ENCODE results near the gene SLC5A11. TPM values are rescaled to one million over a fixed set of nuclear protein-coding genes. Genes with fewer than 3 reads are reported as not detected.

SLC5A11 gene
- total and polyA plus RNA-seq, 7 experiments from 2014 or later: 0.46 to 0.80 (median 0.66) TPM; not detected in 3

DNA sequence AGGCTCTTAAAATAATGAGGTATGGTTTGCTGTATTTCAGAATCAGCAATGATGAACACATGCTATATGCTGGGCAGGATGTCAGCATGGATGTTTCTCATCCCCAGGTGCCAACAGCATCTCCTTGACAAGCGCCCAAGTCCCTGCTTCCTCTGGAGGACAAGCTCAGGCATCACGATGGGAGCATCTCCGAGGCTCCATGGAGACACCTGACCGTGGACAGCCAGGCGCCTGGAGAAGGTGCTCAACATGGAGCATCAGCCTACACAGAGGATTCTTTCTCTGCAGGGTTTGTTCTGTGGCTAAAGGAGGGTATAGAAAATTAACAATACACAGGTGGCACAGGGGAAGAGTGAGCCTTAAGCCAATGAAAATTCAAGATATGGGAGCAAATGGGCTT lies 72.1 kb downstream of the SLC5A11 start:
- no peak for ATAC-seq
- no peak overlapping the region for H3K4me3 Mint-ChIP-seq
- ChIA-PET POLR2A (no interaction called here), CTCF (no interaction called here)
- H3K36me3 ChIP-seq (ENCODE audit: control insufficient read depth in 2 of 3, insufficient read depth in 3 of 3, low read length in 3 of 3): peaks cover 0 to 38% (median 0%) of the 10 kb centered on the region in 3 experiments
- H3K4me3 ChIP-seq (ENCODE audit: low read length): no peak overlapping the region
- H3K4me1 Mint-ChIP-seq: peaks cover 0 to 11% (median 0%) of the 10 kb centered on the region in 7 donors
- H3K27me3 ChIP-seq (ENCODE audit: control insufficient read depth in 2 of 2, insufficient read depth in 2 of 2, low read length in 2 of 2): no peaks in the 10 kb centered on the region
- H3K9me3 Mint-ChIP-seq: peaks cover 0 to 4% (median 0%) of the 10 kb centered on the region in 11 donors
- no peaks in the 10 kb centered on the region for H3K27me3 Mint-ChIP-seq
- H3K9me3 ChIP-seq (ENCODE audit: control insufficient read depth in 2 of 3, low read length in 3 of 3): no peaks in the 10 kb centered on the region
- H3K36me3 Mint-ChIP-seq: peaks cover 13 to 48% (median 18%) of the 10 kb centered on the region in 5 donors
- no peak for DNase-seq
- intact Hi-C loops (cut with micrococcal nuclease): loop anchor here in 1 of 2 donors (10.0 kb wide), 1 partner anchor 403 kb away; no protein-coding TSS in a partner anchor
- H3K27ac Mint-ChIP-seq: peak overlapping the region in 1 of 9 donors; percentile 3
- no peaks in the 10 kb centered on the region for H3K4me1 ChIP-seq (ENCODE audit: control insufficient read depth in 2 of 2, insufficient read depth in 2 of 2, low read length in 2 of 2)
- no peak overlapping the region for H3K27ac ChIP-seq (ENCODE audit: low read depth, low read length)

DNA sequence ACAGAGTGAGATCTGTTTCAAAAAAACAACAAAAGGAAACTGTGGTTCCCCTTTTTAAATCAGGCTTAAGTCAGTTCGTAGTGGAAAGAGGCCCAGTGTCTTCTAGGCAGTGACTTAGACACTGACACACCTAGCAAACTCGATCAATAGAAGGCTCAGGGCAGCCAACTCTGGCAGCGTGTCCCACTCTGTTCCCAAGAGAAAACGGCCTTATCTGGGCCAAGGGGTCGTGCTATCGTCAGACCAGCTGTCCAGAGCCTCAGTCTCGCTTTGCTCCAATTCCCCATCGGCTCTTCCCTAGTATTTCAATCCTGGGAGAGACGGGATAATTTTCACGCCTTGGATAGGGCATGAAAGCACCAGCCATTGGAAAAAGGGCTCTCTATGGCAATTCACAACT lies 72.9 kb downstream of the SLC5A11 start:
- ATAC-seq (no peak), DNase-seq (no peak)
- peaks cover 0 to 11% (median 0%) of the 10 kb centered on the region in 7 donors for H3K4me1 Mint-ChIP-seq
- intact Hi-C loops (cut with micrococcal nuclease): loop anchor here in 1 of 2 donors (10.0 kb wide), 1 partner anchor 404 kb away; no protein-coding TSS in a partner anchor
- Histone ChIP-seq H3K36me3 (ENCODE audit: control insufficient read depth in 2 of 3, insufficient read depth in 3 of 3, low read length in 3 of 3) (peaks cover 0 to 41% (median 0%) of the 10 kb centered on the region in 3 experiments), H3K27ac (ENCODE audit: low read depth, low read length) (no peak overlapping the region), H3K9me3 (ENCODE audit: control insufficient read depth in 2 of 3, low read length in 3 of 3) (no peaks in the 10 kb centered on the region), H3K4me1 (ENCODE audit: control insufficient read depth in 2 of 2, insufficient read depth in 2 of 2, low read length in 2 of 2) (no peaks in the 10 kb centered on the region), H3K4me3 (ENCODE audit: low read length) (no peak overlapping the region), H3K27me3 (ENCODE audit: control insufficient read depth in 2 of 2, insufficient read depth in 2 of 2, low read length in 2 of 2) (no peaks in the 10 kb centered on the region)
- H3K9me3 Mint-ChIP-seq: peaks cover 0 to 4% (median 0%) of the 10 kb centered on the region in 11 donors
- ChIA-PET CTCF (no interaction called here), POLR2A (no interaction called here)
- peaks cover 13 to 51% (median 19%) of the 10 kb centered on the region in 5 donors for H3K36me3 Mint-ChIP-seq
- H3K27me3 Mint-ChIP-seq: no peaks in the 10 kb centered on the region
- H3K4me3 Mint-ChIP-seq: no peak overlapping the region
- no peak overlapping the region for H3K27ac Mint-ChIP-seq

DNA sequence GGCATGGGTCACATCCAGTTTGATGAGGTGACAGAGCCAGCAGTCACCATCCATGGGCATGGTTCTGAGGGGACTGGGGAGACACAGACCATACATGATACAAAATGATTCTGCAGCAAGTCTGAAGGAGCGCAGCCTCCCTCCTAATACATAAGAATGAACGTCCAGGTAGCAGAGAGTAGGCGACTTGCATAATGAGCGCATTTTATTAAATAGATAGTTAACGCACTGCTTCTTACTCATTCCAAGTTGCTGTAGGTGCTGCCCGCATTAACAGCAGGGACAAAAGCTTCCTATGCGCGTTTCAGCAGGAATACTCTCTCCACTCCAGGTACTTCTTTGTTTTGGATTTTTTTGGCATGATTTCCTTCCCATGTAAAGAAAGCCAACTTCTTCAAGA lies 73.8 kb downstream of the SLC5A11 start:
- Mint-ChIP-seq H3K36me3 (peaks cover 13 to 51% (median 19%) of the 10 kb centered on the region in 5 donors), H3K4me3 (no peak overlapping the region), H3K4me1 (peaks cover 0 to 11% (median 0%) of the 10 kb centered on the region in 7 donors), H3K9me3 (peaks cover 0 to 4% (median 0%) of the 10 kb centered on the region in 11 donors), H3K27ac (no peak overlapping the region), H3K27me3 (no peaks in the 10 kb centered on the region)
- Histone ChIP-seq H3K9me3 (ENCODE audit: control insufficient read depth in 2 of 3, low read length in 3 of 3) (no peaks in the 10 kb centered on the region), H3K4me3 (ENCODE audit: low read length) (no peak overlapping the region), H3K36me3 (ENCODE audit: control insufficient read depth in 2 of 3, insufficient read depth in 3 of 3, low read length in 3 of 3) (peaks cover 0 to 41% (median 4%) of the 10 kb centered on the region in 3 experiments), H3K27ac (ENCODE audit: low read depth, low read length) (no peak overlapping the region), H3K27me3 (ENCODE audit: control insufficient read depth in 2 of 2, insufficient read depth in 2 of 2, low read length in 2 of 2) (no peaks in the 10 kb centered on the region), H3K4me1 (ENCODE audit: control insufficient read depth in 2 of 2, insufficient read depth in 2 of 2, low read length in 2 of 2) (no peaks in the 10 kb centered on the region)
- ATAC-seq: no peak
- CTCF ChIA-PET: no interaction called here
- POLR2A ChIA-PET: no interaction called here
- intact Hi-C loops (cut with micrococcal nuclease): loop anchor here in 1 of 2 donors (10.0 kb wide), 1 partner anchor 405 kb away; no protein-coding TSS in a partner anchor
- DNase-seq: no peak

DNA sequence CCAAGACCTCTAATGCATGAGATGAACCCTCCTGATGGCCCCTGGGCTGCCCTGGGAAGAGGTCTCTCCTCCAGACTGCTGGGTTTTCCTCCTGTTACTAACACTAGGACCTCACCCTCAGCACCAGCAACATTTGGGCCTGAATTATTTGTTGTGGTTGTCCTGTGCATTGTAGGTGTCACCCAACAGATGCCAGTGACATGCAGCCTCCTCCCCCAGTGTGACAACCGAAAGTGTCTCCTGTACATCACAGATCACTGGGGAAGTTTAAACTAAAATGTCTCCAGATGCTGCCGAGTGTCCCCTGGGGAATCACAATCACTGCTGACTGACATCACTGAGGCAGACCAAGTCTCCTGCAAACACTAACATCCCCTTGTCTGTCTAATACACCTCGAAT lies 74.8 kb downstream of the SLC5A11 start:
- H3K4me3 Mint-ChIP-seq: no peak overlapping the region
- H3K4me1 Mint-ChIP-seq: peaks cover 0 to 11% (median 0%) of the 10 kb centered on the region in 7 donors
- no peaks in the 10 kb centered on the region for H3K4me1 ChIP-seq (ENCODE audit: control insufficient read depth in 2 of 2, insufficient read depth in 2 of 2, low read length in 2 of 2)
- ChIA-PET POLR2A (no interaction called here), CTCF (no interaction called here)
- H3K4me3 ChIP-seq (ENCODE audit: low read length): no peak overlapping the region
- no peak for ATAC-seq
- intact Hi-C loops (cut with micrococcal nuclease): no loop called here
- H3K9me3 Mint-ChIP-seq: no peaks in the 10 kb centered on the region
- no peaks in the 10 kb centered on the region for H3K27me3 Mint-ChIP-seq
- no peaks in the 10 kb centered on the region for H3K27me3 ChIP-seq (ENCODE audit: control insufficient read depth in 2 of 2, insufficient read depth in 2 of 2, low read length in 2 of 2)
- H3K9me3 ChIP-seq (ENCODE audit: control insufficient read depth in 2 of 3, low read length in 3 of 3): no peaks in the 10 kb centered on the region
- no peak for DNase-seq
- H3K36me3 Mint-ChIP-seq: peaks cover 13 to 51% (median 19%) of the 10 kb centered on the region in 5 donors
- H3K27ac ChIP-seq (ENCODE audit: low read depth, low read length): no peak overlapping the region
- H3K36me3 ChIP-seq (ENCODE audit: control insufficient read depth in 2 of 3, insufficient read depth in 3 of 3, low read length in 3 of 3): peaks cover 0 to 45% (median 4%) of the 10 kb centered on the region in 3 experiments
- H3K27ac Mint-ChIP-seq: peak overlapping the region in 2 of 9 donors; percentile 35 to 66

DNA sequence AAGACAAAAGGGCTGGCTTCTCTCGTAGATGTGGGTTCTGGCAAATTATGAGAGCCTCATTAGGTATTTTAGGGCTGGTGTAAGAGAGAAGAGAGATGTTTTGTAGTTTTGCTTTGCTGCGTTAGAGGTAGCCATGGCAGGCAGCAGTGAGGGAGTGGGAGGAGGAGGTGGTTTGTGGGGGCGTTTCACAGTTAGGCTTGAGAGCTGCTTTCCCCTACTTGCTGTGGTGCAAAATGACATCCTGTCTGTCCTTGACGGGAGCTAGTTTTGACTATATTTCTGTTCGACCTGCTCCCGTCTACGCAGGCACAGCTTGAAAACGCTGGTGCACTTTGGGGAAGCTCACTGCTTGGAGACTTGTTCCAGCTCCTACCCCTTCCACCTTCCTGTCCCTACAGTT lies 75.5 kb downstream of the SLC5A11 start:
- Mint-ChIP-seq H3K27me3 (no peaks in the 10 kb centered on the region), H3K4me3 (no peak overlapping the region), H3K27ac (peak overlapping the region in 4 of 9 donors; percentile 11 to 84 (median 68)), H3K36me3 (peaks cover 13 to 47% (median 19%) of the 10 kb centered on the region in 5 donors), H3K4me1 (peaks cover 0 to 11% (median 0%) of the 10 kb centered on the region in 7 donors), H3K9me3 (no peaks in the 10 kb centered on the region)
- no peaks in the 10 kb centered on the region for H3K4me1 ChIP-seq (ENCODE audit: control insufficient read depth in 2 of 2, insufficient read depth in 2 of 2, low read length in 2 of 2)
- H3K36me3 ChIP-seq (ENCODE audit: control insufficient read depth in 2 of 3, insufficient read depth in 3 of 3, low read length in 3 of 3): peaks cover 0 to 45% (median 4%) of the 10 kb centered on the region in 3 experiments
- ATAC-seq (peak; percentile 59), DNase-seq (no peak)
- H3K9me3 ChIP-seq (ENCODE audit: control insufficient read depth in 2 of 3, low read length in 3 of 3): no peaks in the 10 kb centered on the region
- no peaks in the 10 kb centered on the region for H3K27me3 ChIP-seq (ENCODE audit: control insufficient read depth in 2 of 2, insufficient read depth in 2 of 2, low read length in 2 of 2)
- ChIA-PET CTCF (no interaction called here), POLR2A (no interaction called here)
- intact Hi-C loops (cut with micrococcal nuclease): no loop called here
- no peak overlapping the region for H3K27ac ChIP-seq (ENCODE audit: low read depth, low read length)
- H3K4me3 ChIP-seq (ENCODE audit: low read length): no peak overlapping the region

DNA sequence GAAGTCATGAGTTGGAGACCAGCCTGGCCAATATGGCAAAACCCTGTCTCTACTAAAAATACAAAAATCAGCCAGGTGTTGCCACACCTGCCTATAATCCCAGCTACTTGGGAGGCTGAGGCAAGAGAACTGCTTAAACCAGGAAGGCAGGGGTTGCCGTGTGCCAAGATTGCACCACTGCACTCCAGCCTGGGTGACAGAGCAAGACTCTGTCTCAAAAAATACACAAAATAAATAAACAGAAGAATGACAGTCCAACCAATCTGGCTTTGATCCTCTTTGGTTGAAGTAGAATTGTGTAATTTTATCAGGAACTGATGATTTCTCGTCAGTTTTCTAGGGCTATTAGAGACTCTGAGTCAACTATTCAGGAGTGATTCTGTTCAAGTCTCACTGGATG lies 79.4 kb downstream of the SLC5A11 start:
- no peak for ATAC-seq
- no peak overlapping the region for H3K27ac ChIP-seq (ENCODE audit: low read depth, low read length)
- H3K36me3 ChIP-seq (ENCODE audit: control insufficient read depth in 2 of 3, insufficient read depth in 3 of 3, low read length in 3 of 3): peaks cover 4 to 64% (median 8%) of the 10 kb centered on the region in 3 experiments
- H3K4me3 ChIP-seq (ENCODE audit: low read length): no peak overlapping the region
- Mint-ChIP-seq H3K27ac (no peak overlapping the region), H3K36me3 (peaks cover 8 to 45% (median 21%) of the 10 kb centered on the region in 5 donors), H3K4me3 (no peak overlapping the region), H3K27me3 (no peaks in the 10 kb centered on the region), H3K4me1 (peaks cover 0 to 14% (median 0%) of the 10 kb centered on the region in 7 donors), H3K9me3 (no peaks in the 10 kb centered on the region)
- CTCF ChIA-PET: interaction anchor here (0.6 kb wide), 1 partner anchor 10 kb away, joined by 3 read pairs; no protein-coding TSS in a partner anchor
- no peak for DNase-seq
- H3K27me3 ChIP-seq (ENCODE audit: control insufficient read depth in 2 of 2, insufficient read depth in 2 of 2, low read length in 2 of 2): no peaks in the 10 kb centered on the region
- POLR2A ChIA-PET: no interaction called here
- no peaks in the 10 kb centered on the region for H3K9me3 ChIP-seq (ENCODE audit: control insufficient read depth in 2 of 3, low read length in 3 of 3)
- intact Hi-C loops (cut with micrococcal nuclease): no loop called here
- H3K4me1 ChIP-seq (ENCODE audit: control insufficient read depth in 2 of 2, insufficient read depth in 2 of 2, low read length in 2 of 2): no peaks in the 10 kb centered on the region

DNA sequence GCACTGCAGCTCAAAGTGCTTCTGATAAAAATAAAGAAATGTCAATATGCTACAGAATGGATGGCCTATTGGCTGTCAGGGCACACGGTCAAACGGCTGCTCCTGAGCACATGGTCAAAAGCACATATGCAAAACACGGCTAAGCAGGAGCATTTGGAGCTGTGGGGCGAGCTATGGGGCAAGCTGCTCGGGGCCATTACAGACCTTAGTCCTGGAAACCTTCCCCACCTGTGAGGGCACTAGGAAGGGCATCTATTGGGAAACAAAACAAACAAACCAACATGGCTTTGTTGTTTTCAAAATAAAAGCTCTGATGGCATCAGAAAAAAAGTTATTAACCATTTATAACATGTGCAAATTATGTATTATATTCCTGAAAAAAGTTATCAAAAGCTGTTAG lies 83.6 kb downstream of the SLC5A11 start:
- Mint-ChIP-seq H3K4me1 (peaks cover 0 to 3% (median 0%) of the 10 kb centered on the region in 7 donors), H3K4me3 (no peak overlapping the region), H3K9me3 (peaks cover 0 to 1% (median 0%) of the 10 kb centered on the region in 11 donors), H3K27ac (no peak overlapping the region), H3K36me3 (peaks cover 5 to 47% (median 22%) of the 10 kb centered on the region in 5 donors), H3K27me3 (no peaks in the 10 kb centered on the region)
- ChIA-PET POLR2A (no interaction called here), CTCF (interaction anchor here (1.4 kb wide), 1 partner anchor 15 kb away, joined by 3 read pairs; no protein-coding TSS in a partner anchor)
- Histone ChIP-seq H3K27me3 (ENCODE audit: control insufficient read depth in 2 of 2, insufficient read depth in 2 of 2, low read length in 2 of 2) (no peaks in the 10 kb centered on the region), H3K27ac (ENCODE audit: low read depth, low read length) (no peak overlapping the region), H3K9me3 (ENCODE audit: control insufficient read depth in 2 of 3, low read length in 3 of 3) (no peaks in the 10 kb centered on the region), H3K36me3 (ENCODE audit: control insufficient read depth in 2 of 3, insufficient read depth in 3 of 3, low read length in 3 of 3) (peaks cover 4 to 77% (median 4%) of the 10 kb centered on the region in 3 experiments), H3K4me1 (ENCODE audit: control insufficient read depth in 2 of 2, insufficient read depth in 2 of 2, low read length in 2 of 2) (no peaks in the 10 kb centered on the region), H3K4me3 (ENCODE audit: low read length) (no peak overlapping the region)
- intact Hi-C loops (cut with micrococcal nuclease): no loop called here
- DNase-seq (no peak), ATAC-seq (no peak)

Data from naive thymus-derived CD4-positive, alpha-beta T cell (primary cell).